Myocyte (in vitro differentiated cells): ENCODE results near the gene BCAP31. TPM values are rescaled to one million over a fixed set of nuclear protein-coding genes. Genes with fewer than 3 reads are reported as not detected.

Source experiments
- DNase-seq: peaks from one replicate; pipeline ENCODE4 v3.0.0-alpha.2; 2012; ENCODE audit warnings: low read depth
- polyA plus RNA-seq: library from polyadenylated mRNA; unstranded; fragments of >200 nt; gene quantifications from one replicate; pipeline ENCODE4 v1.2.1, GENCODE V29; 2012; ENCODE audit warnings: missing spikeins
- total RNA-seq: library from RNA; depleted of rRNA; stranded (reverse); fragments of >200 nt; gene quantifications from 2 replicates; pipeline ENCODE4 v1.2.3, GENCODE V29; 2014

BCAP31 gene
- 150 and 162 TPM in 2 replicates for total RNA-seq
- 268 TPM for polyA plus RNA-seq

GRCh38 chrX:153724252-153725038 lies at the start of gene BCAP31, which contains the start of gene ABCD1:
Gene BCAP31, minus strand, starts transcription at chrX:153724387. Its CDS starts 1,143 bp downstream, at chrX:153723244.
Gene ABCD1, plus strand, starts transcription at chrX:153724856. Its CDS starts 411 bp downstream, at chrX:153725267.
- DNase-seq, result peak; percentile 85

- DNase-seq, result no peak
These were observed 49.0 kb upstream of the BCAP31 start for GRCh38 chrX:153773218-153773611.

- DNase-seq, result no peak
These were observed 48.4 kb upstream of the BCAP31 start for GRCh38 chrX:153772316-153773217.

- DNase-seq, result no peak
These were observed 47.5 kb upstream of the BCAP31 start for GRCh38 chrX:153771415-153772315.

- no peak for DNase-seq
These were observed 46.6 kb upstream of the BCAP31 start for GRCh38 chrX:153770601-153771414.

GRCh38 chrX:153769865-153770600 lies 45.8 kb upstream of the BCAP31 start:
- DNase-seq, result no peak

GRCh38 chrX:153769158-153769864 lies 45.1 kb upstream of the BCAP31 start:
- no peak for DNase-seq

GRCh38 chrX:153768311-153769157 lies 44.3 kb upstream of the BCAP31 start:
- no peak for DNase-seq

- DNase-seq, result no peak
These were observed 43.5 kb upstream of the BCAP31 start for GRCh38 chrX:153767674-153768055.

- DNase-seq, result peak; percentile 41
These were observed 42.9 kb upstream of the BCAP31 start for GRCh38 chrX:153766871-153767673.

- peak; percentile 36 for DNase-seq
These were observed 42.1 kb upstream of the BCAP31 start for GRCh38 chrX:153766098-153766817.

GRCh38 chrX:153765138-153766079 lies 41.2 kb upstream of the BCAP31 start:
- DNase-seq, result peak; percentile 41

GRCh38 chrX:153764786-153765137 lies 40.6 kb upstream of the BCAP31 start:
- DNase-seq, result no peak

- peak; percentile 77 for DNase-seq
These were observed 40.0 kb upstream of the BCAP31 start, which contains the start of gene PLXNB3 for GRCh38 chrX:153763989-153764755. Gene PLXNB3, plus strand, starts transcription at chrX:153764249. Its CDS starts 1,287 bp downstream, at chrX:153765536.
